GM18873 (cell line): ENCODE results near the gene ANKH.
"Not testable (repeated sequence)": the region's sequence is repeated elsewhere in the genome, so short reads cannot be mapped to it uniquely, and the experiment has no call there.

Experiments
- ATAC-seq: cut with Tn5 transposase; IDR thresholded peaks from one replicate; pipeline ENCODE4 v1.9.1; 2021; ENCODE audit warnings: mild to moderate bottlenecking, moderate library complexity, moderate number of reproducible peaks; ENCODE audit not compliant: unreplicated experiment, low FRiP score

The ANKH gene

DNA sequence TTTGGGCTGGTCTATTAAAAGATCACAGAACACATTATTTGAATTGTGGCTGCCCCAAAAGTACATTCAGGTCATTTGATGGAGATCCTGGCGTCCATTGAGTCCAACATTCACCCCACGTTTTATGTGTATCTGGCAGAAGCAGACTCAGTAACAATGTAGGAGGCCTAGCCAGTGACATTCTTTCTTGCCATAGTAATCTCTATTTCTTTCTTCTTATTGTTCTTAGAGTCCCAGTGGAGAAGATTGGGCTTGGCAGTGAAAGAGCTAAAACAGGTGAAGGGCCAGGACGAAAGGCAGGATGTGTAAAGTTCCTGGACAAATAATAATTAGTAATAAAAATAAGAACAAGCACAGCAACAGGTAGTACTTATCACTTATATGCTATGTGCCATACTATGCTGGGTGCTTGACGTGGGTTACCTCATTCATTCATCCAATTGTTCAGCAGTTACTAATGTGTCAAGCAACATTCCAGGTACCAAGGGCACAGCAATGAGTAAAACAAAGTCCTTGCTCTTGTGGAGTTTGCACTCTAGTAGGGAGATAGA is 12.6 kb upstream of the ANKH start:
- ATAC-seq: no peak

DNA sequence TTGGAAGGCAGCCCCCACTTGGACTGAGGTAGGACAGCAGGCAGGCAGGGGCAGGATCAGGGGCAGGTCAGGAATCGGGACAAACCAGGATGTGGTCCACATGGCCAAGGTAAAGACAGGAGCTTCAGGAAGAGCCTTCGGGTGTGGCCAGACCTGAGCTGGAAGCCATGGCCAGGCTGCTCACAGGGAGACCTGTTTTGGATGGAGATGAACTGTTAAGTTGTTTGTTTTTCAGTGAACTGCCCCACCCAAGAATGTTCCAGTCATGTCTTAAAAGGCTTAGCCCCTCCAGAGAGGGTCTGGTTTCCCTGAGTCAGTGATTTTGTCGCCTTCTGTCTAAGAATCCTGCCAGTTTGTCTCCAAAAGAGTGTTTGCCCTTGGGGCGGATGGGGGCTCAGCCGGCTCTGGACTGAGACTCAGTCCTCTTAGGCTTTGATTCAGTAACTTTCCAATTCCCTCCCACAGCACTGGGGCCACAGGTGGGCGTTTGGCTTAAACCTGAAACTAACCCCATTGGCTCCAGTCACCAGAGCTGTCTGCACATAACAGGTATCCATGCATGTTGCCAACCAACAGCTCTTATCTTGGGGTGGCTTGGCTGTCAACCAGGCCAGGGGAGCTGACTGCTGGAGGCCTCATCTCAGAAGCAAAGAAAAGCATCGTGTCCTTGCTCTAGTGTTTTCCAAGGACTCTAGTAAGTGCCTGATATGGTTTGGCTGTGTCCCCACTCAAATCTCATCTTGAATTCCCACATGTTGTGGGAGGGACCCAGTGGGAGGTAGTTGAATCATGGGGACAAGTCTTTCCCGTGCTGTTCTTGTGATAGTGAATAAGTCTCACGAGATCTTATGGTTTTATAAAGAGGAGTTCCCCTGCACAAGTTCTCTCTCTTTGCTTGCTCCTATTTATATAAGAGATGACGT is 11.3 kb upstream of the ANKH start:
- no peak for ATAC-seq

DNA sequence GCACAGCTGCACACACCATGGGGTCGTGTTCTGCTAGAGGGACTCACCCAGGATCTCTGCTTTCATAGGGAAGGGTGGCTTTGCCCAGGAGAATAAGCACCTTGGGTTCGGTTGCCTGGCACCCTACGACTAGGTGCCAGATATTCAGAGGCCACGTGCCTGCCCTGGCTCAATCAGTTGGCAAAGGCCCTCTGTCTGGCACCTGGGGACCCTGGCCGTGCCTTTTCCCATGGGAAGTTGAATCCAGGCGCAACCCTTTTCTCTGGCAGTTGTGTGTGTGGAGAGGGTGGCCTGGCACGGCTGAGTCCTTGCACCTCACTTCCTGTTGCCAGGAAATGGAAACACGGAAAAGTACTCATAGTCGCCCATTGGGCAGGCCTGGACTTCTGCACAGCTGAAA is 10.2 kb upstream of the ANKH start:
- ATAC-seq: no peak

DNA sequence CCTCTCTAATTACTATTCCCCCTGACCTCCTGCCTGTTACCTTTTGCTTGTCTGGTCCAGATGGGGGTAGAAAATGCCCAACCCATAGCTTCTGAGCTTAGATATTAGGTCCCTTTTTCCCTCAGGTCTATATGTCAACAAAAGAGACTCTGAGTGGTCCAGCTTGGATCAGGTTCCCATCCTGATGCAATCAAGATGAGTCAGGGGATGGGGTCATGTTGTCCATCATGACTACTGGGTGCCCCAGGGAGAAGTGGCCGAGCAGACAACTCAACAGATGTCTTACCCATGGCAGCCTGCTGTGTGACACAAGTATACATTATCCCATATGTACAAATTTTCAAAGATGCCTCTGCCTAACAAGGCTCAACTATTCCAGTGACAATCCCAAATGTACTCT is 9.1 kb upstream of the ANKH start:
- ATAC-seq: no peak

DNA sequence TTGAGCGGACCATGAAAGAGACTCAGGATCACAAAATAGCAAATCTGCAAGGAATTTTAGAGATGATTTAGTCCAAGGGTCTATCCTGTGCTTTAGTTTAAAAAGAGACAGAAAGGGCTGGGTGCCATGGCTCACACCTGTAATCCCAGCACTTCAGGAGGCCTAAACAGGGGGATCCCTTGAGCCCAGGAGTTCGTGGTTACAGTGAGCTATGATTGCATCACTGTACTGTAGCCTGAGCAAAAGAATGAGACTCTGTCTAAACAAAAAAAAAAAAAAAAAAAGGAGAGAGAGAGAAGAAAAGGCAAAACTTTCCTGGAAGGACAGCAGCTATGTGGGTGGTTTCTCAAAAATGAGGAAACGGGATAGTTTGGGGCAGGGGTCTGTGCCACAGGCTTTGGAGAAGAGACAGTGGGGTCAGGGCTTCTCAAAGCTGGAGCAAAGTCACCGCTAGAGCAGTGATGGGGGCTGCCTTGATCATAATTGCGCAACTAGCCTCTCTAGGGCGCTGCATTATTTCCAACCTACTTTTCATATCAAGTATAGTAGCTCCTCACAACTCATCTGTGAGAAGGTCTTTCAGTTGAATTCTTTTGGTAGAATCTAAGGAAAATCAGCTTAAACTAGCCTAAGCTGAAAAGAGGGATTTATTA is 8.5 kb upstream of the ANKH start:
- no peak for ATAC-seq

DNA sequence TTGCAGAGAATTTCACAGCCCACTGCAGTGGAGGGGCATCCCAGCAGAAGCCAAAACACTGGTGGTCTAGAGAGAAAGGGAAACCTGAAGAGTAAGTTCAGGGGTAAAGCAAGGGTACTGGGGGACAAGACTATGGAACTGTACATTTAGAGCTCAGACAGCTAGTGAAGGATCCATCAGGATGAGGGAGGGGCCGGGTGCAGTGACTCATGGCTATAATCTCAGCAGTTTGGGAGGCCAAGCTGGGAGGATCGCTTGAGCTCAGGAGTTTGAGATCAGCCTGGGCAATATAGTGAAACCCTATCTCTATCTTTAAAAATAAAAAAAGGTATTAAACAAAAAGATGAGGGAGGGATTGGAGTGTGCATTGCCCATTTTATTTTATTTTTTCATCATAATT is 7.8 kb upstream of the ANKH start:
- no peak for ATAC-seq

DNA sequence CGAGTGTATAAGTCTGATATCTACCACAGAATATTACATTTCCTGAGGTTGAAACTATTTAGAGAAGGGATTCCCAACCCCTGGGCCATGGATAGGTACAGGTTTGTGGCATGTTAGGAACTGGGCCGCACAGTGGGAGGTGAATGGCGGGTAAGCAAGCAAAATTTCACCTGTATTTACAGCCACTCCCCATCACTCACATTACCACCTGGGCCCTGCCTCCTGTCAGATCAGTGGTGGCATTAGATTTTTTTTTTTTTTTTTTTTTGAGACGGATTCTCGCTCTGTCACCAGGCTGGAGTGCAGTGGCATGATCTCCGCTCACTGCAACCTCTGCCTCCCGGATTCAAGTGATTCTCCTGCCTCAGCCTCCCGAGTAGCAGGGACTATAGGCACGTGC is 6.6 kb upstream of the ANKH start:
- not testable (repeated sequence) for ATAC-seq

DNA sequence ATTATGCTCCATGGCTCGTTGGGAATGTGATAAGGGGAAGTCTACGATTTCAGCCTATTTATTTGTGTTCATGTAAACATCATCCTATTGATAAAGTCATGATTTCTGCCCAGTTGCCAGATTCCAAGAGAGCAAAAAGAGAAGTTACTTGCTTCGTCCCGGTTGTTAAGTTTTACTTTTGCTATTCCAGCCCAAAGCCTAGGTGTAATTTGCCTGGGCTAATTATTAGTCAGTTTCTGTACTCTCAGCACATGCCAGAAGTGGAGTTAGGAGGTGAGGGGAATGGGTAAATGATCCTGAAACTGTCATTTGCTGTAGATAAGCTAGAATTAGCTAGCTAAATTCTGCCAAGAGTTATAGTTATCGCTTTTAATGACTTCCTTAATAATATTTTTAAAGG is 4.5 kb upstream of the ANKH start:
- no peak for ATAC-seq

DNA sequence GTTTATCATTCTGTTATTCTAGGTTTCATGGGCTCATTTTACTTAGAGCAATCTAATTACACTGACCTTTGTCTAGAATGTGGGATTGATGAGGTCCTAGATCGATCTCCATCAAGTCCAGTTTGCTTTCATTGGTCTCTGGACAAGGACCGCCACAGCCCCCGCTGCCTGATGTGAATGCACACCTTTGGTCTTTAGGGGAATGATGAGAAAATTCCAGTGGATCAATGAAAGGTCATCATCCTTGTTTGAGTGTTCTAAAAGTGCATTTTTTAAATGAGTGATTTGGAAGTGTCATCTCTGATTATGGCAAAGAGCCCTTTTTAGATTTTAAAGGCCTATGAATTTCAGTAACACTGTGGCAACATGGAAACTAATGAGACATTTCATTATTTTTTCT is 2.2 kb upstream of the ANKH start:
- no peak for ATAC-seq

DNA sequence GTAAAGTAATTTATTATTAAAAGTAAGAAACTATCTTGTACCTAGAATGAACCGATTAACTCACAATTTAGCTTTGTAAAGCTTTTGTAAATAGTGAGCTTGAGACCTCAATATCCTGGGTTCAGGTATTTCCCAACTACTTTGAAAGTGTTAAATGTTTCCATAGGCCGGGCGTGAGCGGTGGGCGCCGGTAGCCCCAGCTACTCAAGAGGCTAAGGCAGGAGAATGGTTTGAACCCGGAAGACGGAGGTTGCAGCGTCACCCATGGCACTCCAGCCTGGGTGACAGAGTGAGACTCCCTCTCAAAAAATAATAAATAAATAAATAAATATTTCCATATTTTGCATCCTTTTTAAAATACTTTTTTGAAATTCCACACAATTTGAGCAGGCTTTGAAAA is 1.5 kb upstream of the ANKH start:
- ATAC-seq: no peak

DNA sequence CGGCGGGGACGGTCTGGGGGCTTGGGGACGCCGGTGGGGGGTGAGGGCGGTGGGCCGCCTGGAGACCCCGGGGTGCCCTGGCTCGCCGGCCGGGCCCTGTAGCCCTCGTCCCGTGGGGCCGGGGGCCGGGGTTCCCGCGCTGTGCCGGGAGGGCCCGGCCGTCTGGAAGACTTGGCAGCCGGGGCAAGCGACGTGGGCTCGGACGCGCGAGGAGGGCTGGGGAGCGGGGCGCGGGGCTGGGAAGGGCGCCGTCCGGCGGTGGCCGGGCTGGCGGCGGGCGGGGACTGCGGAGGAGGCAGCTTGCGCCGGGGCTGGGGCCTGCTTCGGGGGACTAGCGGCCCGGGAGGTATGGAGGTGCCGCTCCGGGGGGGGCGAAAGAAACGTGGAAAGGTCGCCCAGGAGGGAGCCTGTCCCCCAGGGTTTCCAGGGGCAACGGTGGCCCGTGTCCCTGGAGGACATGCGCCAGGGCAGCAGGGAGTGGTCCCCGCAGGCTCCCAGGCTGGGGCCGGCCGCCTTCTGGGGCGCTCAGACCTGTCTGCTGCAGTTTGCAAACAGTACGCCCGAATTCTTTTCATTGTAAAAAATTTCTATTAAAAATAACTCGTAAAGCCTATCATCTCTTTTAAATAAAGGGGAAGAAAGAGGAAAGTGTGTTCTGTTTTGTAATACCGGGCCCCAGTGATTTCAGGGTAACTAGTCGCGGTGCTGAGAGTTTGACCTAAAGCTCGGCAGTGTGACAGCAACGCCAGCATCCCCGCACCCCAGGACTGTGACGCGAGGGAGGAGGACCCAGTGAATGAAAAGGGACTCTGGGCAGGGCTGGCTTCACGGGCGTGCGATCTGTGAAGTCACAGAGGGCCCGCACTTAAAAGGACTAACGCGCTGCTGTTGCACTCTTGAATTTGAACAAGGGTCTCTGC is 752 bp upstream of the ANKH start:
- ATAC-seq: peak; percentile 35

DNA sequence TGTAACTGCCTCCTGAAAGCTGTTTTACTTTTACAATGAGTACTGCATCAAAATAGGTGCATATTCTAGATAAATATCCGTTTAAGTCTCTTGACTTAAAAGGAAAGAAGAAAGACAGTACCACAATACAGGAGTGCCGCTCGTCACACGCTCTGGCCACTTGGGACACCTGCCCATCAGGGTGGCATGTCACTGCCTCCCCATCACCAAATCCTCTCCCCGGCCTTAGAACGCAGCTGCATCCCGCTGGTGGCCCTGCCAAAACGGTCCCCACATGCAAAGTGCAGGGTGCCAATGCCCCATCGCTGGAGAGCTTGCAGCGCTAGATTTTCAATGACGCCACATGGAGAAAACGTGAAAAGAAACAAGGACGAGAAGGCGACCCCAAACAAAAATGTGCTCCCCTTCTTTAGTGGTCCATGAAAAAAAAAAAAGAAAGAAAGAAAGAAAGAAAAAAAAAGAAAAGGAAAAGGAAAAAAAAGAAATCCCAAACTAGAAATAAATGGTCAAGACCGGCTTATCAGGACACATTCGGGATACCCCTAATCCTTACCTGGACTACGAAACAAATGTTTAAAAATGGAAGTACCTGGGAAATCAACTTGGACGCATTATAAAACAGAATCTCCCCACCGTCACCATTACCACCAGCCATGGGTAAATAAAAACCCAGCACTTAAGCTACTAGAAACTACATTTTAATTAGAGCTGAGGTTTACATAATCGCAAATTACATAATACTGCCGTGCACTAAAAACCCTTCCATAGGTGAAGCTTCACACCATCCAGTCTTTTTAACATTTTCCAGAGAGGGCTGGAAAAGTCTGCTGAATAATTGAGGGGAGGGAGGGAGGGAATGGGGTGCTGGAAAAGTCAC is 1.0 kb downstream of the ANKH start:
- ATAC-seq: peak; percentile 34

DNA sequence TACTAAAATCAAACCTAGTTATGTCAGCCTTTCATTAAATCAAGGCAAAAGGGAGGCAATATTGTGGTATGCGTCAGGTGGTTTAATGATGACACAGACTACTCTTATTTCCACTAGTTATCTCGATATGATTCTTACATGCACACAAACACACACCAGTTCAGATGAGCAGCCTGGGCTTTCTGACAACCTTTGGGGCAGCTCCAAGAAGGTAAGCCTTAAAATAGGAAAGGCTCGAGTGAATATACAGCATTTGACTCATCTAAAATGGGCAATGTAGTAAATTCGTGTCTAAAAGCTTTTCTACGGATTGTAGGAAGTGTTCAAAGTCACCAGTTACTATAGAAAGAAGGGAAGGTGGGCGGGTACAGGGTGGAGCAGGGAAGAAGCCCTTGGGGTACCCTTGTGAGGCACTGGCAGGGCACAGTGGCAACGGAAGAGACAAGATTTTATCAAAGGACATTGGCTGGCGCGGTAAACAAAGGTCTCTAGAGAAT is 1.9 kb downstream of the ANKH start:
- ATAC-seq: no peak

DNA sequence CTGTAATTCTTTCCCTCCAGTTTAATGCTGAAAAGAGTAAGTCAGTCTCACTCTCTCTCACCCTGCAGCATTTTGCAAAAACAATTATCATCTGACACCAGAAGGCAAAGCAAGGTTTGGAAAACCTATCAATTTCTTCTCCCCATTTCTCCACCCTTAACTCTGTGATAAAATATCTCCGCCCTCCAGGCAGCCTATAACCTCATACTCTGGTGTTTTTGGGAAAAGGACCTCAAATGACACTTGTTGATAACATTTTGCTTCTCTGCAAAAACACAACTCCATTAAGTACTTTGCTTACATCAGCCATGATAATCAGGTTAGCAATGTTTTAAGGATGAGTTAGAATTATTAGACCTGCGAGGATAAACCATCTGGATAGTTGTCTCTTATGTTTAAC is 2.3 kb downstream of the ANKH start:
- no peak for ATAC-seq

DNA sequence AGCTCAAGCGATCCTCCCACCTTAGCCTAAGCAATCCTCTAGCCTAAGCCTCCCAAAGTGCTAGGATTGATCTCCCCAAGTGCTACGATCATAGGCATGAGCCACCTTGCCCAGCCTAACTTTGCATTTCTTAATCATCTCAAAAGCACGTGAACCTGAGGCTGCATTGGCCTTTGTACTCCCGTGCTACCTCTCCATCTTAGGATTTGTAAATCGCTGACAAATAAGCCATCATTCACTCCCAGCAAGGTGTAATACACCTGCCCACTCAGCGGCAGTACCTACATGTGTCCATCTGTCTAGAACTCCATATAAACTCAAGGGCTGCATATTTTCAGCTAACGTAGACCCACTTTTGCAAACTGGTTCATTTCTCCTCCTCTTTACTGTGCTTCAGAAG is 2.8 kb downstream of the ANKH start:
- ATAC-seq: no peak

DNA sequence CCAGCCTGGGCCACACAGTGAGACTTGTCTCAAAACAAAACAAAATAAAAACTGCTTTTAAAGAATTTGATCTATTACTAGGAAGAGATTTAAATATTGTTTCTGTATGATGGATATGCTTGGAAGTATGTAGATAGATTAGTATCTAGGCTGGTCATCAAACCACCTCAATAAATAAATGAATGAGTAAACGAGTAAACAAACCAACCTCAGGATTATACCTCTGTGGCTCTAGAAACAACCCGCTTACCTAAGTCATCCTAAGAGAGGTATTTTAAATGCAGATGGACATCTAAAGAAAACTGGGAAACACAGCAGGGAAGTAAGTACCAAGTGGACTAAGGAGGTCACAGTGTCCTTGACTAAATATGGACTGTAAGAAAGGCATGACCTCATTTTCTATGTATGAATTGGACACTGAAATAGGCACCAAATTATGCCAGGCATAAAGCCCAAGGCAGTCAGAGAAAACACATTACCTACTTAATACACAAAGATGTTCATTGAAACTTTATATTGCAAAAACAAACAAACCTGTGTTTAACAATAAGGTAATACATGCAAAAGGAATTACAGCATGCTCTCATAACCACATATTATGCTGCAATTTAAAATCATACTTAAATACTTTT is 7.3 kb downstream of the ANKH start:
- ATAC-seq: no peak

DNA sequence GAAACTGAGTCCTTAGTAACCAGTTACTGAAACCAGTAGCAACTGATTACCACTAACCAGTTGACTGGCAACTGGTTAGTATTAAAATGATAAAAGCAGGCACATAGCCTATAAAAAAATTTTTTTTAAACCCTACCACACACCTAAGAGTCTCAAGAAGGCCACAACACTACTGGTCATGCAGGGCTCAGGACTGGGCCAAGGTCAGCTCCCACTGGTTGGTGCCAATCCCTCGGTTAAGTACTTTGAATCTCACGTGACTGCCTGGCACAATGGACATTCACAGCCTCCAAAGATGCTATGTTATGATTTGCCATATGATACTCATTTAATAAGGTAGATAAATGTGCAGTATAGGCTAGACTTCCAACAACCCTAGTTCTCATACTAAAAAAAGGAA is 8.5 kb downstream of the ANKH start:
- ATAC-seq: no peak

DNA sequence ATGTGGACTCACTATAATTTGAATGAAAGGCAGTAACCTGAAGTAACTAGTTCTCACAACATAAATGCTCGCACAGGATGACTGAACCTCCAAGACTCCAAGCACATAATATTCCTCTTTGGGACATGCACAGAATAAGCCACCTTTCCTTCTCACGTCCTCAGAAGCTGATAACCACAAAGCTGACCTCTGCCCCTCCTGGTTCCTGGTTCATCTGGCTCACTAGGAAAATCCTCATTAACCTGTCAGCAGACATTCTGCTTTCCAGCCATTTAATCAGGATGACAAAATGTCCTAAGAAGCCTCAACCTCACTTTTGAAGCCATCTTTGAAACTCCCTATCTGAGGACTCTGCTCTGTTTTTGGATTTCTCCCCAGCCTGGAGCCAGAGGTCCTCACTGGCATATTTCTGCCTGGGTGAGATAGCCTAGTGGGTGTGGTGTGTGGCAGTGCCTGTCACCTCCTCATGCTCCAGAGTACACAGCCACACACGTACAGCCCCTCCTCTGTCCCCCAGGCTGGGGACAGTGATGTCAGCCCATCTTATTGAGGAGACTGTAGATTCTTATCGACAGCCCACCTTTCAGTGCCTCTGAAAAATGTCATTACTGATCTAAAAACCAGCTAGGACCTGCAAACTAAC is 10.3 kb downstream of the ANKH start:
- no peak for ATAC-seq

DNA sequence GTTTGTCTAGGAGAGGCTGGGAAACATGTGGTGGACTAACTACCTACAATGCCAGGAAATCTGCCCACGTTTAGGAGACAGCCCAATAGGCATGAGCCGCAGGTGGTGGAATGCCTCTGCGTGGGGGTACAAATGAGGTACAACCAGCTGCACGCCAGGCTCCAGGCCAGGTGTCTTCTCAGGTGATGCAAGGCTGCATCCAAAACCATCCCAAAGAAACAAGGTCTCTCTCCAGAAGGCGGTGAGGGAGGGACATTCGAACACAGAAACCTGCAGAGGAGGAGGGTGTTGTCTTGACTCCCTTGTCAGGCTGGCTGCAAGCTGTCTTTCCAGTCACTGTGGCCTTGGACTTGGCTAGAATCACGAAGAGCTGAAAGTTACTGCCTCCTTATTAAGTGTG is 11.6 kb downstream of the ANKH start:
- ATAC-seq: no peak
